IMR-90 (cell line): ENCODE measurements around the gene SLC37A3. TPM values are rescaled to one million over a fixed set of nuclear protein-coding genes. Genes with fewer than 3 reads are reported as not detected.

Experiments used
- ATAC-seq: fragments of 200-7000 bp; cut with Tn5 transposase; 2 replicates; pipeline ENCODE4 v1.9.1; 2020; ENCODE audit warnings: low read depth, mild to moderate bottlenecking, moderate library complexity
- BruUV-seq: library from RNA; stranded (reverse); fragments of 400-500 nt; replicated peaks from 2 replicates; lab custom pipeline; 2021; lab: Mats Ljungman, UMichigan
- CTCF ChIA-PET: fragments of 300-600 bp; formaldehyde crosslinking; extraction: SDS; loops from one replicate; lab custom pipeline; 2021; ENCODE audit warnings: antibody characterized with exemption; lab: Yijun Ruan, JAX
- POLR2A ChIA-PET: fragments of 300-600 bp; sonication (Branson Sonifier 250); formaldehyde crosslinking; loops from one replicate; lab custom pipeline; 2022; ENCODE audit warnings: antibody characterized with exemption; ENCODE audit not compliant: unreplicated experiment; lab: Charles Lee
- DNase-seq: peaks from one replicate; pipeline ENCODE4 v3.0.0; 2013
- H2AFZ ChIP-seq: replicated peaks from 2 replicates; pipeline ENCODE3; 2013; ENCODE audit warnings: low read length, mild to moderate bottlenecking; ENCODE audit not compliant: poor library complexity
- H2AK5ac ChIP-seq: 2 replicates; pipeline ENCODE4 v1.6.1; 2013; ENCODE audit warnings: low read depth, low read length, inconsistent platforms
- H2AK9ac ChIP-seq: replicated peaks from 2 replicates; pipeline ENCODE3; 2013; ENCODE audit warnings: mild to moderate bottlenecking, low read depth, low read length, moderate library complexity; ENCODE audit not compliant: poor library complexity
- H2BK120ac ChIP-seq: 2 replicates; pipeline ENCODE4 v1.6.1; 2013; ENCODE audit warnings: low read depth, low read length, inconsistent platforms
- H2BK15ac ChIP-seq: 3 replicates; pipeline ENCODE4 v1.6.1; 2013; ENCODE audit warnings: low read depth, low read length, inconsistent platforms
- H2BK20ac ChIP-seq: 2 replicates; pipeline ENCODE4 v1.6.1; 2013; ENCODE audit warnings: low read depth, mild to moderate bottlenecking, inconsistent platforms, low read length, moderate library complexity
- H2BK5ac ChIP-seq: 2 replicates; pipeline ENCODE4 v1.6.1; 2013; ENCODE audit warnings: mild to moderate bottlenecking, low read depth, low read length, inconsistent platforms; ENCODE audit not compliant: poor library complexity, severe bottlenecking
- H3K14ac ChIP-seq: replicated peaks from 2 replicates; pipeline ENCODE4 v1.6.1; 2013; ENCODE audit warnings: low read depth, low read length, inconsistent platforms
- H3K18ac ChIP-seq: 2 replicates; pipeline ENCODE4 v1.6.1; 2013; ENCODE audit warnings: low read depth, low read length, control low read depth
- H3K23ac ChIP-seq: 2 replicates; pipeline ENCODE4 v1.6.1; 2013; ENCODE audit warnings: low read depth, low read length, inconsistent platforms
- H3K27ac ChIP-seq: 2 replicates; pipeline ENCODE4 v1.5.1; 2013; ENCODE audit warnings: mild to moderate bottlenecking, control low read depth, low read length; ENCODE audit not compliant: insufficient read depth
- H3K27me3 ChIP-seq: 2 replicates; pipeline ENCODE4 v1.6.1; 2013; ENCODE audit warnings: low read length; ENCODE audit not compliant: control insufficient read depth, insufficient read depth
- H3K36me3 ChIP-seq: 2 replicates; pipeline ENCODE4 v1.6.1; 2013; ENCODE audit warnings: low read length, mixed read lengths; ENCODE audit not compliant: control insufficient read depth, insufficient read depth
- H3K4ac ChIP-seq: 2 replicates; pipeline ENCODE4 v1.6.1; 2013; ENCODE audit warnings: low read depth, low read length, inconsistent platforms
- H3K4me1 ChIP-seq: 2 replicates; pipeline ENCODE4 v1.6.1; 2013; ENCODE audit warnings: low read length, mixed read lengths; ENCODE audit not compliant: control insufficient read depth, insufficient read depth
- H3K4me2 ChIP-seq: 2 replicates; pipeline ENCODE4 v1.6.1; 2013; ENCODE audit warnings: low read depth, mild to moderate bottlenecking, control low read depth, low read length, moderate library complexity
- H3K4me3 ChIP-seq: 2 replicates; pipeline ENCODE4 v1.5.1; 2013; ENCODE audit warnings: low read depth, mild to moderate bottlenecking, control low read depth, low read length, moderate library complexity; ENCODE audit not compliant: insufficient read depth
- H3K56ac ChIP-seq: 2 replicates; pipeline ENCODE4 v1.6.1; 2013; ENCODE audit warnings: low read length, inconsistent platforms; ENCODE audit not compliant: insufficient read depth; ENCODE audit errors: extremely low read depth
- H3K79me1 ChIP-seq, 2 experiments: 2 replicates each; pipeline ENCODE4 v1.6.1; 2013; ENCODE audit warnings: low read length in 2 of 2, inconsistent platforms in 1 of 2, low read depth in 1 of 2
- H3K9ac ChIP-seq: 2 replicates; pipeline ENCODE4 v1.6.1; 2013; ENCODE audit warnings: low read depth, low read length, control low read depth
- H3K9me1 ChIP-seq: 2 replicates; pipeline ENCODE4 v1.6.1; 2013; ENCODE audit warnings: low read length, inconsistent platforms; ENCODE audit not compliant: insufficient read depth
- H3K9me3 ChIP-seq: 2 replicates; pipeline ENCODE4 v1.6.1; 2013; ENCODE audit warnings: low read length; ENCODE audit not compliant: control insufficient read depth, insufficient read depth
- H4K20me1 ChIP-seq: 2 replicates; pipeline ENCODE4 v1.6.1; 2013; ENCODE audit warnings: low read length, inconsistent platforms; ENCODE audit not compliant: insufficient read depth
- H4K5ac ChIP-seq: 2 replicates; pipeline ENCODE4 v1.6.1; 2013; ENCODE audit warnings: mild to moderate bottlenecking, low read depth, low read length, control low read depth
- H4K8ac ChIP-seq, 2 experiments: 2 replicates each; pipeline ENCODE4 v1.6.1; 2013; ENCODE audit warnings: low read depth in 2 of 2, low read length in 2 of 2, control low read depth in 1 of 2, inconsistent platforms in 1 of 2
- H4K91ac ChIP-seq: 2 replicates; pipeline ENCODE4 v1.6.1; 2013; ENCODE audit warnings: low read depth, low read length, inconsistent platforms; ENCODE audit not compliant: insufficient read depth
- BHLHE40 ChIP-seq: fragments of 150-350 bp; IDR thresholded peaks from 2 replicates; pipeline ENCODE4 v1.6.1; 2016; ENCODE audit warnings: mild to moderate bottlenecking, low read depth, low read length
- CEBPB ChIP-seq: IDR thresholded peaks from 2 replicates; pipeline ENCODE4 v1.6.1; 2012; ENCODE audit warnings: low read depth, low read length, improper control_type of control experiment
- CHD1 ChIP-seq: IDR thresholded peaks from 2 replicates; pipeline ENCODE4 v1.6.1; 2012; ENCODE audit warnings: low read depth, low read length, improper control_type of control experiment
- CTCF ChIP-seq: conservative IDR thresholded peaks from 2 replicates; pipeline ENCODE4 v1.5.1; 2012; ENCODE audit warnings: mild to moderate bottlenecking, low read depth, low read length, improper control_type of control experiment
- ELK1 ChIP-seq: fragments of 150-350 bp; IDR thresholded peaks from 2 replicates; pipeline ENCODE4 v1.6.1; 2016; ENCODE audit warnings: low read depth, mild to moderate bottlenecking, low read length, moderate library complexity, borderline replicate concordance
- FOS ChIP-seq: fragments of 150-350 bp; IDR thresholded peaks from 2 replicates; pipeline ENCODE4 v1.6.1; 2016; ENCODE audit warnings: low read depth, low read length
- MAFK ChIP-seq: IDR thresholded peaks from 2 replicates; pipeline ENCODE4 v1.6.1; 2012; ENCODE audit warnings: low read depth, low read length, improper control_type of control experiment
- MAZ ChIP-seq: IDR thresholded peaks from 2 replicates; pipeline ENCODE4 v1.6.1; 2012; ENCODE audit warnings: low read depth, mild to moderate bottlenecking, low read length, improper control_type of control experiment, moderate library complexity, borderline replicate concordance
- MXI1 ChIP-seq: IDR thresholded peaks from 2 replicates; pipeline ENCODE4 v1.6.1; 2012; ENCODE audit warnings: low read depth, mild to moderate bottlenecking, low read length, moderate library complexity, borderline replicate concordance
- NFE2L2 ChIP-seq: fragments of 150-350 bp; IDR thresholded peaks from 2 replicates; pipeline ENCODE4 v1.6.1; 2016; ENCODE audit warnings: low read depth, mild to moderate bottlenecking, low read length
- POLR2A ChIP-seq: IDR thresholded peaks from 2 replicates; pipeline ENCODE4 v1.6.1; 2012; ENCODE audit warnings: mild to moderate bottlenecking, low read depth, low read length
- RAD21 ChIP-seq: IDR thresholded peaks from 2 replicates; pipeline ENCODE4 v1.6.1; 2012; ENCODE audit warnings: low read length, improper control_type of control experiment
- RCOR1 ChIP-seq: IDR thresholded peaks from 2 replicates; pipeline ENCODE4 v1.6.1; 2012; ENCODE audit warnings: mild to moderate bottlenecking, low read length, improper control_type of control experiment; ENCODE audit not compliant: insufficient replicate concordance
- RFX5 ChIP-seq: IDR thresholded peaks from 2 replicates; pipeline ENCODE4 v1.8.0; 2012; ENCODE audit warnings: low read depth, mild to moderate bottlenecking, low read length, moderate library complexity
- SMC3 ChIP-seq: fragments of 150-350 bp; IDR thresholded peaks from 2 replicates; pipeline ENCODE4 v1.6.1; 2016; ENCODE audit warnings: low read depth, mild to moderate bottlenecking, antibody characterized with exemption, low read length, moderate library complexity
- USF2 ChIP-seq: fragments of 150-350 bp; IDR thresholded peaks from 2 replicates; pipeline ENCODE4 v1.6.1; 2017; ENCODE audit warnings: mild to moderate bottlenecking, antibody characterized with exemption, low read length, low read depth
- WGBS, 2 experiments: methylation state at CpG; one replicate each; pipeline versions ENCODE4 v1.1.5 to v1.1.7; 2013; ENCODE audit warnings: missing lambda C conversion rate in 2 of 2; ENCODE audit not compliant: insufficient read length in 1 of 2; ENCODE audit errors: extremely low coverage in 2 of 2; 5-methylcytosine and 5-hydroxymethylcytosine counted together
- dilution Hi-C: fragments of 300-500 bp; cut with HindIII; formaldehyde crosslinking; loops from one replicate; pipeline ENCODE4 v1.14.3; 2018; ENCODE audit warnings: low sequenced_read_pairs; ENCODE audit not compliant: unreplicated experiment
- in situ Hi-C: fragments of 300-500 bp; cut with MboI; formaldehyde crosslinking; loops from 3 replicates; pipeline ENCODE4 v1.14.3; 2019; ENCODE audit warnings: low sequenced_read_pairs, inconsistent platforms, mixed read lengths
- intact Hi-C: fragments of 100-400 bp; cut with micrococcal nuclease; formaldehyde crosslinking; loops from 2 replicates; pipeline ENCODE4 v1.10.0; 2022
- polyA plus RNA-seq, 3 experiments: library from polyadenylated mRNA; depleted of rRNA; stranded (reverse); fragments of >200 nt; gene quantifications; 2 replicates each; pipeline ENCODE4 v1.2.3, GENCODE V29; 2012; ENCODE audit warnings: low replicate concordance in 1 of 3
- total RNA-seq: library from RNA; depleted of rRNA; stranded (reverse); fragments of >200 nt; gene quantifications from 2 replicates; pipeline ENCODE4 v1.2.3, GENCODE V29; 2012

Gene SLC37A3
- total and polyA plus RNA-seq, 2 of the 4 experiments (the other 2 are of a cell fraction) = 43.2 to 45.3 TPM

GRCh38 chr7:140347218-140347617, 51.1 kb downstream of the SLC37A3 start:
- no peaks in the 10 kb centered on the region for H3K27me3 ChIP-seq
- H2BK120ac ChIP-seq = no peak overlapping the region
- no peak for TF ChIP-seq POLR2A
- no peak for TF ChIP-seq RCOR1
- TF ChIP-seq CTCF = no peak
- no peak for TF ChIP-seq ELK1
- TF ChIP-seq CHD1 = no peak
- no peak for TF ChIP-seq NFE2L2
- no peak for TF ChIP-seq RFX5
- no peak for TF ChIP-seq SMC3
- TF ChIP-seq MAZ = no peak
- no peak for TF ChIP-seq BHLHE40
- no peak for TF ChIP-seq CEBPB
- TF ChIP-seq MAFK = no peak
- TF ChIP-seq FOS = no peak
- TF ChIP-seq USF2 = no peak
- TF ChIP-seq MXI1 = no peak
- TF ChIP-seq RAD21 = no peak
- dilution Hi-C loops (no loop called here), in situ Hi-C loops (no loop called here), intact Hi-C loops (no loop called here)
- H2AK9ac ChIP-seq = no peak overlapping the region
- H3K23ac ChIP-seq = no peak overlapping the region
- H3K14ac ChIP-seq = no peak overlapping the region
- no peak overlapping the region for H2BK15ac ChIP-seq
- H3K79me1 ChIP-seq = no peaks in the 10 kb centered on the region; a peak in 1 of 4 replicates
- WGBS, 2 experiments = no CpG with 5 or more reads among the region's 5 CpGs
- H3K36me3 ChIP-seq = peaks cover 23% of the 10 kb centered on the region
- H3K4me1 ChIP-seq = peaks cover 4% of the 10 kb centered on the region; the same call in 1 of the 2 replicates
- no peak overlapping the region for H2AK5ac ChIP-seq
- no peak overlapping the region for H3K9ac ChIP-seq
- ATAC-seq = no peak
- no peak overlapping the region for H4K8ac ChIP-seq
- H3K9me3 ChIP-seq = no peaks in the 10 kb centered on the region
- no peak overlapping the region for H2AFZ ChIP-seq
- H3K27ac ChIP-seq = no peak overlapping the region
- H4K5ac ChIP-seq = no peak overlapping the region
- no peak overlapping the region for H2BK20ac ChIP-seq
- H2BK5ac ChIP-seq = no peak overlapping the region
- H3K9me1 ChIP-seq = peaks cover 9% of the 10 kb centered on the region; the same call in 1 of the 2 replicates
- H3K18ac ChIP-seq = no peak overlapping the region
- BruUV-seq = no TSS peak
- no peak overlapping the region for H3K4ac ChIP-seq
- peaks cover 6% of the 10 kb centered on the region; the same call in 1 of the 2 replicates for H4K20me1 ChIP-seq
- no peak overlapping the region for H3K56ac ChIP-seq
- ChIA-PET POLR2A (no interaction called here), CTCF (no interaction called here)
- DNase-seq = no peak
- H3K4me2 ChIP-seq = no peak overlapping the region
- no peak overlapping the region for H3K4me3 ChIP-seq
- H4K91ac ChIP-seq = no peak overlapping the region
